Measurements from ENCODE around the gene NDC80.

NDC80 gene

DNA sequence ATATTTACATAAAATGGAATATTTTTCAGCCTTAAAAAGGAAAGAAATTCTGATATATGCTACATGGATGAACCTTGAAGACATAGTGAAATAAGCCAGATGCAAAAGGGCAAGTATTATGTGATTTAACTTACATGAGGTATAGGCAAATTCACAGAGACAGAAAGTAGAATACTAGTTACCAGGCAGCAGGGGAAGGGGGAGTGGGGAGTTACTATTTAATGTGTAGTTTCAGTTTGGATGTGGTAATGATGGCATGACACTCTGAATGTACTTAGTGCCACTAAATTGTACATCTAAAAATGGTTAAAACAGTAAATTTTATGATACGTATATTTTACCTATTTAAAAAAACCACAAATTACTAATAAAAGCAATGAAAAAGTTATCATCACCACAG, 12.1 kb upstream of the NDC80 start:
- DNase-seq (ENCODE audit: low spot score): no peak

DNA sequence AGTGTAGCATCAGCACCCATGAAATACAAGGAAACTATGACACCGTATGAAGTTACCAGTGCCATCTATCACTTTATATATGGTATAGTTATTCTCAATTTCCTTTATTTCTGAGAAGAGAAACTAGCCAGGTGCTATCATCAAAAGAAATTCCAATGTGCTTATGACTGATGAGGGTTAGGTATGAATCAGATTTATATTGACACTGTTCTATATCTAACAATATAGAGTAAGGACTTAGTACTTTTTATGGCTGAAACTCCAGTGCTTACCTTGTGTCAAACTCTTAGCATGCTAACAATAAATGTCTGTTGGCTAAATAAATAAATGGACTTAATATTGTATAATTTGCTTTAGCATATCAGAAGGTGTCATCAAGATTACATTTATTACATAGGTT, 7.0 kb upstream of the NDC80 start:
- no peak for DNase-seq (ENCODE audit: low spot score)

DNA sequence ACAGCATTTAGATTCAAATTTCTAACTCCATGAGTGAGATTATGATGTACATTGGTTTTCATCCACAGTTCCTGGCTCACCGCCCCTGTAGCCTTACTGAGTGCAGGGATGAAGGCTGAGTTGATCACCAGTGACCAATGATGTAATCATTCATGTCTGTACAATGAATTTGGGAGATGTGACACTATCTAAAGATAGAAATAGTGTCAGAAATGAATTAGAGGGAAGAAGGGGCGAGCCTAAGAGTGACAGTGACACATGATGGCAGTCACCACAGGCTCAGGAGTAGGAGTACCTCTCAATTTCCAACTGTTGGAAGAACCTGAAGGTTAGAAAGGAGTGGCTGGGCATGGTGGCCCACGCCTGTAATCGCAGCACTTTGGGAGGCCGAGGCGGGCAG, 3.2 kb upstream of the NDC80 start:
- no peak for DNase-seq (ENCODE audit: low spot score)

DNA sequence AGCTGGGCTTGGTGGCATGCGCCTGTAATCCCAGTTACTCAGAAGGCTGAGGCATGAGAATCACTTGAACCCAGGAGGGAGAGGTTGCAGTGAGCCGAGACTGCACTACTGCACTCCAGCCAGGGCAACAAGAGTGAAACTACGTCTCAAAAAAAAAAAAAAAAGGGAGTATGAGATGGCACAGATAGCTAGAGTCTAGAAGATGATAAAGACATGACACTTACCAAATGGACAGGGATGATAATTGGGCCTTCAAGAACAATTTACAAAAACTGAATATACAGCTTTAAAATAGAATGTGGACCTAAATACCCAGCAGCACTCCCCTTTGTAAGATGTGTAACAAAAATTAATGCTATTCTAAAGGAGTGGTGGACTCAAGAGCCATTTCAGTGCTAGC, 2.8 kb upstream of the NDC80 start:
- no peak for DNase-seq (ENCODE audit: low spot score)

GRCh38 chr18:2569338-2570207, 1.8 kb upstream of the NDC80 start:
- DNase-seq (ENCODE audit: low spot score): no peak

GRCh38 chr18:2570772-2571199, 571 bp upstream of the NDC80 start:
- peak; percentile 74 for DNase-seq (ENCODE audit: low spot score)

DNA sequence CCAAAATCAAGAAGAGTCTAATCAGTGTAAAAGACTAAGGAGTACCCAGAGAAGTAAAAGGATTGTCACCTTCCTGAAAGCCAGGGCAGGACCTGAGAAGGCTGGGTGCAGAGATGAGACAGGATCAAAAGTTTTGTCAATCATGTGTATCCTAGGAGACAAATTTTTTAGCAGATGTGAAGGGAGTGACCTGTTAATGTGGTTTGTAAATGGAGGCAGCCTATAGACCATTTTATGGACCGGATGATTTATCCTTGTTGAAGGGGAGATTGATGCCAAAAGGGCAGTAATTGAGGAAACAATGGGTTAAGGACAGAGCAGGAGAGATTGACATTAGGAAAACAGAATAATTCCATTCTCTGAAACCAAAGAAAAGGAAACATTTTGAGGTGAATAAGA, 813 bp downstream of the NDC80 start:
- no peak for DNase-seq (ENCODE audit: low spot score)

DNA sequence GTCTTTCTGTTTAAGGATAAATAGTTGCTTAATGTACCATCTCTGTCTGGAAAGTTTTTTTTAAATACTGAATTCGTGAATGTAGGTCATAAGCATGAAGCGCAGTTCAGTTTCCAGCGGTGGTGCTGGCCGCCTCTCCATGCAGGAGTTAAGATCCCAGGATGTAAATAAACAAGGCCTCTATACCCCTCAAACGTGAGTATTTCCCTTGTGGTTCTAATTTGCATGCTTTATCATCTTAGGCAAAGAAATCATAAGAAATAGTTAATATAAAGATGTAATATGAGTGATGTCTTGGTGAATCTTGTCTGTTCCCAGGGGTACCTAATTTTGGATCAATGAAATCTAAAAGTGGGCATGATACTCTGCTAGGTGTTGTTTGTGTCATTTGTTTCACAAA, 1.5 kb downstream of the NDC80 start:
- DNase-seq (ENCODE audit: low spot score): no peak

GRCh38 chr18:2573408-2573807, 2.1 kb downstream of the NDC80 start:
- DNase-seq (ENCODE audit: low spot score): no peak

- no peak for DNase-seq (ENCODE audit: low spot score)
Observed at GRCh38 chr18:2587788-2588187, 16.4 kb downstream of the NDC80 start.

DNA sequence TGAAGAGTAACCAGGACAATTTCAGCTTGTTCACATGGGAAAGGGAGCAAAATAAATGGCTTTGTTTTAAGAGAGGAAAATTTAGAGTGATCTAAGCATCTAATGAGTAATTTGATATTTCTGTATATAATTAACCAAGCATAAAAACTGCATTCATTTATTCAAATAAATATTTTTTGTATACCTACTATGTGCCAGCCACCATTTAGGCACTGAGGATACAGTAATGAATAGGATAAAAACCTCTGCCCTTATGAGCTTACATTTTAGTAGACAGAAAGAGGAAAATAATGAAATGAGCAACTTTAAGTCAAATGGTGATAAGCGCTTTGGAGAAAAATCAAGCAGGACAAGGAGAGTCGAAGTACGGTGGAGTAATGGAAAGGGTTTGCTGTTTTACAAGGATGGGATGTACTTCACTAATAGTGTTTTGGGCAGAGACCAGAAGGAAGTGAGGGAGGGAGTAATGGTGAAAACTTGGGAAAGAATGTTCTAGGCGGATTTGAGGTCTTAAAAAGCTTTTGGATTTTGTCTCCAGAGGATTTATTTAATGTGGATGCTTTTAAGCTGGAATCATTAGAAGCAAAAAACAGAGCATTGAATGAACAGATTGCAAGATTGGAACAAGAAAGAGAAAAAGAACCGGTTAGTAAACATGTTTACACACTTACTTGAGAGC, 17.4 kb downstream of the NDC80 start:
- DNase-seq (ENCODE audit: low spot score): no peak

GRCh38 chr18:2589345-2590068, 18.1 kb downstream of the NDC80 start:
- DNase-seq (ENCODE audit: low spot score): no peak

GRCh38 chr18:2590303-2590702, 18.9 kb downstream of the NDC80 start:
- no peak for DNase-seq (ENCODE audit: low spot score)

- DNase-seq (ENCODE audit: low spot score): no peak
Observed at GRCh38 chr18:2597639-2598038, 26.3 kb downstream of the NDC80 start.

DNA sequence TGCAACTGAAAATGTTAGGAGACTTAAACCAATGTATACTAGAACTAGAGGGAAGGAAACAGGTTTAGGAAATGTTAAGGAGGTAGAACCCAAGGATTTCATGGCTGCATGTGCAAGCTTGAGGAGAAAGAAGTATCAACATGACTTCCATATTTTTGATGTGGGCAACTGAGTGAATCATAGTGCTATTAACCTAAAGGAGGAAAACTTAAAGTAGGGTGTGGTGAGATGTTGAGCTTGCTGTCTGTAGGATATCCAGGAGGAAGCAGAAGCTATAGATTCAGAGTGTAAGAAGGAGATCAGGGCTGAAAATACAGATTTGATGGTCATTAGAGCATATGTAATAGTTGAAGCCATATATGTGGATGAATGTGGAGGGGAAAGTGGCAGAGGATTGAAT, 31.5 kb downstream of the NDC80 start:
- DNase-seq (ENCODE audit: low spot score): no peak

- DNase-seq (ENCODE audit: low spot score): no peak
Observed at GRCh38 chr18:2606335-2606734, 35.0 kb downstream of the NDC80 start.

GRCh38 chr18:2609604-2610003, 38.2 kb downstream of the NDC80 start:
- no peak for DNase-seq (ENCODE audit: low spot score)

DNA sequence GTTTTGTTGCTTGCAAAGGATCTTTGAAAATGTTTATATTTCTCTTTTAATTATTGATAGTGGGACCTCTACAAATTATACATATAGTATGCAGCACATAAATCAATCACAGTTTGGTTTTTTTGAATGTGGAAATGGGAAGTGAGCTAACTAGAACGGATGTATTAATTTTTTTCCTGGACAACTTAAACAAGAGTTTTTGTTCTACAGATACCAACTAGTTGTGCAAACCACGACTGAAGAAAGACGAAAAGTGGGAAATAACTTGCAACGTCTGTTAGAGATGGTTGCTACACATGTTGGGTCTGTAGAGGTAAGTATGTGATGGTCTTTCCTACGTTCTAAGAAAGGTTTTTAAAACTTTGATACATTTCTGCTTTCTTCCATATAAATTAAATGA, 39.2 kb downstream of the NDC80 start:
- DNase-seq (ENCODE audit: low spot score): no peak

DNA sequence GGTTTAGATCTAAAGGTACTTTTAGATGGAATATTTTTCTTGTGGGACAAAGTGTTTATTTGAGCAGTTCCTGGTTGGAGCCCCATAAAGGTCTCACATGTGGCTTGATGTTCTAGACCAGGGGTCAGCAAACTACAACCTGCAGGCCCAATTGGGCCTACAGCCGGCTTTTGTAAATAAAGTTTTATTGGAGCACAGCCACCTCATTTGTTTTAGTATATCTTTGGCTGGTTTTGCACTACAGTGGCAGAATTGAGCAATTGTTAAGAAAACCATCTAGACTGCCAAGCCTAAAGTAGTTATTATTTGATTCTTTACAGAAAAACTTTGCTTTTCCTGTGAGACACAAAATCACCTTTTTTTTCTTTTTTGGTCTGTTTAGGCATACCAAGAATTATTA, 41.6 kb downstream of the NDC80 start:
- DNase-seq (ENCODE audit: low spot score): no peak

DNA sequence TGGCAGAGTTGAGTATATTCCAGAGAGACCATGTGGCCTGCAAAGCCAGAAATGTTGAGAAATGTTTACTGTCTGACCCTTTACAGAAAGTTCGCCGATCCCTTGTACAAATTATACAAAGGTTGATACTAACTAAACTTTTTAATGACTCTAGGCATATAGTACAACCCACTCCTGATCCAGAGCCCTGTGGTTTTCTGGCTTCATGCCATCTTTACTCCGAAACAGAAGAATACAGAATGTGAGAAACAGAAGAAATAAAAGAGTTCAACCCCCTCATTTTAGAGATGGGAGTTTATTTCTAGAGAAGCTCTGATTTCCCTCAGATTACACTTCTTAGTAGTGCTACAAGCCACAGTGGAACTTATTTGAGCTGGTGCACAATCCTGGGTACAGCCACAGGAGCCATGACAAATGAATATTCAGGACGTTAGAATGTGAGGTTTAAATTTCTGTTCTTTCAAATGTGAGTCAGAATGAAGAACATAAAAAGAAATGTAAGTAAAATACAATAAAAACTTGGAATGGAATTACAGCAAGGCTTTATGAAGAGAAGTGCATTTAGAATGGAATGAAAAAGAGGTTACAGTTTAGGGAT, 46.1 kb downstream of the NDC80 start:
- no peak for DNase-seq (ENCODE audit: low spot score)

DNA sequence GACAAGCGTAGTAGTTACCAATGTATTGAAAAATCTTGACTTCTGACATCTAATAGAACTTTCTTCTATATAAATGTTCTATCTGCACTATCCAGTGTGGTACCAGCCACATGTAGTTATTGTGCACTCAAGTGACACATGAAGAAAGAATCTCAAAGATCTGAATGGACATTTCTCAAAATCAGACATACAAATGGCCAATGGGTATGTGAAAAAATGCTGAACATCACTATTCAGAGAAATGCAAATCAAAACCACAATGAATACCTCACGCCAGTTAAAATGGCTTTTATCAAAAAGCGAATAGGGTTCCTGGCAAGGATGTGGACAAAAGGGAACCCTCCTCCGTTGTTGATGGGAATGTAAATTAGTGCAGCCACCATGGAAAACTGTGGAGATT, 46.7 kb downstream of the NDC80 start:
- DNase-seq (ENCODE audit: low spot score): no peak

- DNase-seq (ENCODE audit: low spot score): no peak
Observed at GRCh38 chr18:2625217-2625616, 53.9 kb downstream of the NDC80 start.
